ENCODE data around the gene TXNL1.

- TF ChIP-seq, protein P1, sequence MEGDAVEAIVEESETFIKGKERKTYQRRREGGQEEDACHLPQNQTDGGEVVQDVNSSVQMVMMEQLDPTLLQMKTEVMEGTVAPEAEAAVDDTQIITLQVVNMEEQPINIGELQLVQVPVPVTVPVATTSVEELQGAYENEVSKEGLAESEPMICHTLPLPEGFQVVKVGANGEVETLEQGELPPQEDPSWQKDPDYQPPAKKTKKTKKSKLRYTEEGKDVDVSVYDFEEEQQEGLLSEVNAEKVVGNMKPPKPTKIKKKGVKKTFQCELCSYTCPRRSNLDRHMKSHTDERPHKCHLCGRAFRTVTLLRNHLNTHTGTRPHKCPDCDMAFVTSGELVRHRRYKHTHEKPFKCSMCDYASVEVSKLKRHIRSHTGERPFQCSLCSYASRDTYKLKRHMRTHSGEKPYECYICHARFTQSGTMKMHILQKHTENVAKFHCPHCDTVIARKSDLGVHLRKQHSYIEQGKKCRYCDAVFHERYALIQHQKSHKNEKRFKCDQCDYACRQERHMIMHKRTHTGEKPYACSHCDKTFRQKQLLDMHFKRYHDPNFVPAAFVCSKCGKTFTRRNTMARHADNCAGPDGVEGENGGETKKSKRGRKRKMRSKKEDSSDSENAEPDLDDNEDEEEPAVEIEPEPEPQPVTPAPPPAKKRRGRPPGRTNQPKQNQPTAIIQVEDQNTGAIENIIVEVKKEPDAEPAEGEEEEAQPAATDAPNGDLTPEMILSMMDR (conservative IDR thresholded peaks at IDR 0.05 in 1 of 2, IDR thresholded peaks at IDR 0.05 in 1 of 2; ENCODE audit: low read depth in 1 of 2, low read length in 2 of 2), result no peak
- no peak for TF ChIP-seq EZH2 (IDR thresholded peaks at IDR 0.05; ENCODE audit: low read length, missing control alignments)
These were observed 63.5 kb downstream of the TXNL1 start for GRCh38 chr18:56574861-56575260.

Measured in fibroblast of lung (primary cell).